DMS 273 (cell line): ENCODE measurements around the gene CFAP161.
A peak's percentile ranks its signal among the peaks of the same experiment; 100 is the strongest.
"Not testable (repeated sequence)": the region's sequence is repeated elsewhere in the genome, so short reads cannot be mapped to it uniquely, and the experiment has no call there.

ENCODE experiments used
- DNase-seq: peaks from one replicate; lab custom pipeline; 2025; ENCODE audit not compliant: unreplicated experiment; lab: John Stamatoyannopoulos, UW

Gene CFAP161

DNA sequence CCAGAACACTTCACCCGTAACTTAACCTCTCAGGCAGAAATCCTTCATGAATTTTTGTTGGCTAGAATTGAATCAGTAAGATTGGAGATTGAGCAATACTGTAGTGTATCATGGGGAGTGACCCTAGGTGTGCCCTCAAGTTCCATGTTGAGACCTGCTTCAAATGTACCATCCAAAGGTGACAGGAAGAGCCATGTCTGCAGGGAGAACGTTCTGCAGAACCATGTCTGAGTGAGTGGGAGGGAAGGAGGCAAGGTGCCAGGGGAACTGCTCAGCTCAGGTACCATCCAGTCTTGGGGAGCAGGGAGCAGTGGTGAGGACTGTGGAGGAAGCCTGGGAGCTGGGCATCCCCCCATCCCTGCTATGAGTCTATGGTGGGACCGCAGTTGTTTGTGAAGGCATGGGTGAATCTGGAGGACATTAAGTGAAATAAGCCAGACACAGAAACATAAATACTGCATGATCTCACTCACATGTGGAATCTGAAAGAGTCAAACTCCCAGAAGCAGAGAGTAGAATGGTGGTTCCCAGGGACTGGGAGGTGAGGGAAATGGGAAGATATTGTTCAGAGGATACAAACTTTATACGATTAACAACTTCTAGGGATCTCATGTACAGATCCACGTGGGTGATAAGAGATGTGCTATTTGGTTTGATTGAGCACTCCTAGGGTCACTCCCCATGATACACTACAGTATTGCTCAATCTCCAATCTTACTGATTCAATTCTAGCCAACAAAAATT is 23.3 kb downstream of the CFAP161 start:
- DNase-seq: no peak

DNA sequence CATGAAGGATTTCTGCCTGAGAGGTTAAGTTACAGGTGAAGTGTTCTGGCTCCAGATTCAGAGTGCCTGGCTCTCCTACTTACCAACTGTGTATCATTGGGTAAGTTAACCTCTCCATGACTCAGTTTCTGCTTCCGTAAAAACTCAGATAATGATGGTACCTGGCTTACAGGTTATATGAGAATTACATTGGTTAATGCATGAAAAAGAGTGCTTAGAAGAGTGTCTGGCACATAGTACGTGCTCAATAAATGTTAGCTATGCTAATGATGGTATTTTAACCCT is 23.8 kb downstream of the CFAP161 start:
- DNase-seq: no peak

DNA sequence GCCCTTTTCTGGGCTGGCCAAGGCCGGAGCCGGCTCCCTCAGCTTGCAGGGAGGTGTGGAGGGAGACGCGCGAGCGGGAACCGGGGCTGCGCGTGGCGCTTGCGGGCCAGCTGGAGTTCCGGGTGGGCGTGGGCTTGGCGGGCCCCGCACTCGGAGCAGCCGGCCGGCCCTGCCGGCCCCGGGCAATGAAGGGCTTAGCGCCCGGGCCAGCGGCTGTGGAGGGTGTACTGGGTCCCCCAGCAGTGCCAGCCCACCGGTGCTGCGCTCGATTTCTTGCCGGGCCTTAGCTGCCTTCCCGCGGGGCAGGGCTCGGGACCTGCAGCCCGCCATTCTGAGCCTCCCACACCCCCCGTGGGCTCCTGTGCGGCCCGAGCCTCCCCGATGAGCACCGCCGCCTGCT is 24.5 kb downstream of the CFAP161 start:
- DNase-seq: not testable (repeated sequence)

DNA sequence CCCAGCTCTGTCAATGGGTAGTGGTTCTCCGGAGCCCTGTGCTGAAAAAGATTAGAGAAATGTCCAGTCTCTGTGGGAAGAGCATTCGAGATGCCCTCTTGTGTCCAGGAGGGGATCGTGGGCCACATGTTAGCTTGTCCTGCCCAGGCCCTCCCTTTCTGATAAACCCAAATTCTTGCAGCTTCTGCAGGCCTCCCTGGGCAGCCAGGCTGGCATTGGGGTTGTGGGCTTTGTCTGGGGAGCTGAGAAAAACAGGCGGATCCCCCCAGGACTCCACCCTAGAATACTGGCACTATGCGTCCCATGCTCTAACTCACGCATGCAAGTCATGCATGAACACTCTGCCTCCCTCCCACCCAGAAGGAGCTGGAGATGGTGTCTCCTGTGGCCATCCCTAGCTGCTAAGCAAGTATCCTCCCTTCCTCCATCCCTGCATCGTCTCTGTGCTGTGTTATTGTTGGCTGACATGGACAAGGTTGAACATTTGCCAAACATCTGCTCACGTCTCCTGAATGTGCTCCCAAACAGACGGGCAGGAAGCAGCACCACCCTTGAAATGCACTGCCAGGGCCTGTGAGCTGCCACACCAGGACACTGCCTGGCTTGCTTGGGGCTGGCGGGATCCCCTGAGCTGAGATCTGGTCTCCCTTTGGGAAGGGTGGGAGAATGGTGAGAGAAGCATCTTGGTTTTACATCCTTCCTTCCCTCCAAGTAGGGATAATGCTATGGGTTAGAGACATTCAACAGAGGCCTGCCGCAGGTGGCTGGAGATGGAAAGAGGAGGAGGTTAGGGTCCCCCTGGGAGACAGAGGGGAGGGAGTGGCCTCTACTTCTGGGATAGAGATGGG is 26.5 kb downstream of the CFAP161 start:
- peak; percentile 94 for DNase-seq

DNA sequence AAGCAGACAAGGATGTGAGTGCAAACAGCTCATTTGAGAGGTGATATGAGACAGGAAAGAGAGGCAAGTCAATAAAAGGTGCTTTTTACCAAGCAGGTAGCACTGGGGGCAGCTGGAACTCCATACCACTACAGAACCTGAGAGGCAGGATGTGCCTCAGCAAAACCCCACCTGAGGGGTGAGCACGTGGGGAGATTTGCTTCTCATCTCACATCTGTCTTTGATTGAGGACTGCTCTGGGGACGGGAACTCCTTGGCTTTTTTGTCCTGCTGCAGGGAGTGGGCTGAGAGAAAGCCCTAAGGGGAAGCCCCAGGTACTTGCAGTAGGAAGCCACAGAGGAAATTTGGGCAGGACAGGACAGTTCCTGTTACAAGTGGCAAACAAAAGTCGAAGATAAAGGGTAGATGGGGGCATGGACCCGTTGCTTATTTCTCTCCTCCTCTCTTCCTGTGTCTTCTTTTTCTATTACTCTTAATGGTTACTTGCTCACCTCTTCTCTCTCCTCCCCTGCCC is 27.1 kb downstream of the CFAP161 start:
- no peak for DNase-seq

DNA sequence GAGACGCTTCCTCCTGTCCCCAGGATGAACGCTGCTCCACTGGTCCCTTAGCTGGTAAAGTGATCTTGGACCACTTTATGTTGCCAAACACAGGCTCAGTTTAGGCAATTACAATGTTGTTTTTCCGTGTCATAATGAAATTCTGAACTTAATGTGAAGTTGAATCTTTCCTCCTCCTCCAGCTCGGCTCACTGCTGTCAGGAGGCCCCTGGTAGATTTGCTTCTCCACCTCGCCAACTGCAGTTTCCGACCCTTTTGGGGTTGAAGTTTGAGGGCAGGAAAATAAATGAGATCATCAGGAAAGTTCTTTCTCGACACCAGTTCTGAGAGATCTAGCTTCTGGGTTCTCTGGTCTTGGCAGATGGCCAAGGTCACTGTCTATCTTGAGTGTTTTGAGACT is 27.8 kb downstream of the CFAP161 start:
- no peak for DNase-seq

DNA sequence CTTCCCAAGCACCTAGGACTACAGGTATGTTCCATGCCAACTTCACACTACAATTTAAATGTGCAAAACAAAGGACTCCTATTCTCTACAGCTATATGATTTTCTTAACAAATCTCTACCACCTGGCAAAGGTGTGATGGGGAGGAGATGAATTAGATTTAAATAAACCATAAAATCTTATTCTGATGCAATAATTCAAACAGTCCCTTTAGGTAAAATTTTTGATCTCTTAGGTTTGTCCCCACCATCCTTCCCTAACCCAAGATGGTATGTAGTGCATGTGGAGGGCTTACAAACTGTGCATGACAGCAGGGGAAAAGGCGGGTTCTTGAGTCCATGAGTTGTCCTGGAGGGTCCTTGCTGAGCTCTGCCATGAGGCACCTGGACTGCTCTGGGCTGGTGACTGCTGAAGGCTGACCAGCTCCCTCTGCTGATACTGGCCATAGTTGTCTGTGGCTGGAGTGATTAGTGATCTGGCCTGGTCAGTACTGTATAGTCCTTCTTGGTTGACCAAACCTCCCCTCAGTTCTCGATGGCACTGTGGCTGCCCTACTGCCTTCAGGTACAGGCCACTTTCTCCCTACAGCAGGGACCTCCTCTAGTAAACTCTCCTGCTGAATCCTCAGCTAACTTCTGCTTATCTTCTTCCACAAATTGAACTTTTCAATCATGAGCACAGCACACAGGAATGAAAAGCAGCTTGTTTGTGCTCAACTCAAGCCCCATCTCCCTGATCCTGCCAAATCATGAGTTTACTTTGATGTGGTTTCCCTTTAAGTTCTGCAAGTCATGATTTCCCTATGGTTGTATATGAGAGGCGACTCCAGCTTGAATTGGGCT is 30.1 kb downstream of the CFAP161 start:
- DNase-seq: no peak

DNA sequence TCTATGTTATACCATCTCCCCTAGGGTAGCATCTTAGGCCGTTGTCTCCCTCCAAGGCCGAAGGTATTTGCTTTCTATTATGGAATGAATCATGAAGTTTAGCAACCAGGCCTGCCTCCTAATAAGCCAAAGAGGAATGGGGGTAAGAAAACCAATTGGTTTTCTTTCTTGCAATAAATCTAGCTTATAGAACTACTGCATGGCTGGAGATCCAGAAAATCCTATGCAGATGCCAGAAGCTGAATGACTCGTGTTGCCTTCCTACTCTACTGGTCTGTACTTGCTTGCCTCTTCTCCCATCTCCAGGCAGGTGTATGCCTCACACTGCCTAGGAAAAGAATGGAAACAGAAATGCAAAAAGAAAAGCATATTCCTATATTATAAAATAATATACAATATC is 31.5 kb downstream of the CFAP161 start:
- no peak for DNase-seq

DNA sequence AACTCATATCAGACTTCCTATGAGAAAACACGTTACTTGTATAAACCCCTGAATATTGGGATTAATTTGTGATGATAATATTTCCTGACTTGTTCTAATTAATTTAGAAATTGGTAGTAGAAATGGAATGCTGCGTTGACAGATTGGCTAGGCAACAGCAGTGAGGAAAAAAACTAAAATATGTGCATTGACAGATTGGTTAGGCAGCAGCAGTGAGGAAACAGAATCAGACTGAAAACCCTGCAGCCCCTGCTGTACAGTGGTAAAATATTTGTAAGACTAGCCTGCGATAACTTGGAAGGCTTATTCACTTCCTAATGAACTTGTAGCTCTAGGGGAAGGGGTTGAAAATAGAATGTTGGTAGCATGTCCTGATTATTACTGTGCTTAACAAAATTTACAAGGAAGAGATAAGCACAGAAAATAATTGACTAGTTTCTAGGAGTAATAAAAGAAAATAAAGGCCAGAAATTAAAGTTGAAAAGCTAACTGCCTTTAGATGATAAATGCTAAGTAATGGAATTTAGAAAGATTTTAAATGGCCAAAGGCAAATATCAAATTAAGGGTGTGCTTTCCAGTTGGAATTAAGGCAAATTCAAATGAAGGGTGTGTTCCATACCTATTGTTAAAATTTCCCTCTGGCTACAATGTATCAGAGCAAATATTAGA is 32.7 kb downstream of the CFAP161 start:
- no peak for DNase-seq

DNA sequence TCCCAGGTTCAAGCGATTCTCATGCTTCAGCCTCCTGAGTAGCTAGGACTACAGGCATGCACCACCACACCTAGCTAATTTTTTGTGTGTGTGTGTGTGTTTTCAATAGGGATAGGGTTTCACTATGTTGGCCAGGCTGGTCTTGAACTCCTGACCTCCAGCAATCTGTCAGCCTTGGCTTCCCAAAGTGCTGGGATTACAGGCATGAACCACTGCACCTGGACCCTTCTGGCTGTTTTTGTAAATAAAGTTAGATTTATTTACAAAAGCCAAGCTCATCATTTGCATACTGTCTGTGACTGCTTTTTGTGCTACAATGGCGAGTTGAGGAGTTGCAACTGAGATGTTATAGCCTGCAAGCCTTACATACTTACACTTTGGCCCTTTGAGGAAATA is 34.1 kb downstream of the CFAP161 start:
- DNase-seq: no peak

DNA sequence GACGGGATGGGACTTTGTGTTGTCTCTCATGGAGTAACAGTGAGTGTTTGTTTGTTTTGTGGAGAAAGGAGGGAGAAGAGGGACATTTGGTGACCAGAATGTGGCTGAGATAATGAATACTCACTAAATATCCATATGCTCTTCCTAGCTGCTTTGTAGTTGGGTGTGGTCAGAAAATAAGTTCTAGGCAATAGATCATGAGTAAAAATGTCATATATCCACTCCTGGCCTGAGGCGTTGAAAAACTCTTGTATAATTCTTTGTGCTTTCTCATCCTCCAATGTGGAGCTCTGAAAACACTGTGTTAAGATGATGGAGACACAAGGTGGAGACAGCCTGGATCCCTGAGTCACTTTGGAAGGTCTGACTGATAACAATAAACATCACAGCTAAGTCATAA is 34.6 kb downstream of the CFAP161 start:
- DNase-seq: no peak

DNA sequence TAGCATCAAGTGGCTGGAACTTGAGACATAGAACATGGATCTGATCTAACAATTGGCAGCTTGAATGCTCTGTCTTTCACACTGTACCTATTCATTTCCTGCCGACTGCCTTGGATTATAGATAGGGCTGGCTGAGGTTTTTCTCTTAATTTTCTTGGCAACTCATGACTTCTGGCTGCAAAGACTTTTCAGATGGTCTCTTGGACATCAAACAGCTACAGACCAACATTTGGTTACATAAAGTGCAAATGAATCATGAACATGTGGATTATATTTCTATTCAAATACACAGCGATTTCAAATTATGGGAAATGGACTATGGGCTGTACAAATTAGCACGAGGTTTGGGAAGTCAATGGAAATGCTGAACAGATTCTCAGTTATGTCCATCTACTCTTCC is 36.4 kb downstream of the CFAP161 start:
- no peak for DNase-seq

DNA sequence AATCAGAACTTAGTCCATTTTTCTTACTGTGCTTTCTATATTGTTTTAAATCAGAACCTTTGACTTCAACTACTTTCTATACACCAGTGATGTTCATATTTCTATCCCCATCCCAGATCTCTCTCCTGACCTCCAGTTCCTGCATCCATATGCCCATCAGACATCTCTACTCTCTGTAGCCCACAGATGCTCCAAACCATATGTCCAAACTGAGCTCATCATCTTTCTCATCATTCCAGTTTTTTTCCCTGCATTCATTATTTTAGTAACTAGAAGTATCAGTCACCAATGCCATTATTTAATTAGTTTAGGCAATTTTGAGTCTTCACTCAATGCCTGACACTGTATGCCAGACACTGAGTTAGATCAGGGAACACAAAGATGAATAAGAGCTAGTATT is 37.2 kb downstream of the CFAP161 start:
- no peak for DNase-seq

DNA sequence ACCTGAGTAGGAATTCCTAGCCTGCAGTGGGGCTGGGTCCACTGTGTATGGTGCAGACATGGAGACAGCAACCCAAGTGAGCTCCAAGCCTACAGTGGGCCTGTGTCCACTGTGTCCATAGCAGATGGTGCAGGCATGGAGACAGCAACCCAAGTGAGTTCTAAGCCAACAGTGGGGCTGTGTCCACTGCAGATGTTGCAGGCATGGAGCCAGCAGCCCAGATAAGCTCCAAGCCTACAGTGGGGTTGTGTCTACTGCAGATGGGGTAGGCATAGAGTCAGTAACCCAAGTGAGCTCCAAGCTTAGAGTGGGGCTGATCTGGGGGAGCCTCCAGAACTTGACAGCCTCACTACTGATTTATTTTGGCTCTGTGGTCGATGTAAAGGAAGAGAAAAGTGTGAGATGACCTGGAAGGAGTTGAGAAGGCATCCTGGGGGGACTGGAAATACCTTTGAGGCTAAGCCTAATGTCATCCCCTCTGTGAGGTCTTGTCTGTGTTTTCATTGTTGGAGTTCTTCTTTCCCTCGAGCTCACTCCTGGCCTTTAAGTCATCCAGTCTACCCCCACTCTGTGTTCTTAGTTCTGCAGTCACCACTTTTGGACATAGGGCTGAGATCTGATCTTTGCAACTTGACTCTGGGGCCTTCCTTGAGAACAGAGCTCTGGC is 40.2 kb downstream of the CFAP161 start:
- DNase-seq: no peak

DNA sequence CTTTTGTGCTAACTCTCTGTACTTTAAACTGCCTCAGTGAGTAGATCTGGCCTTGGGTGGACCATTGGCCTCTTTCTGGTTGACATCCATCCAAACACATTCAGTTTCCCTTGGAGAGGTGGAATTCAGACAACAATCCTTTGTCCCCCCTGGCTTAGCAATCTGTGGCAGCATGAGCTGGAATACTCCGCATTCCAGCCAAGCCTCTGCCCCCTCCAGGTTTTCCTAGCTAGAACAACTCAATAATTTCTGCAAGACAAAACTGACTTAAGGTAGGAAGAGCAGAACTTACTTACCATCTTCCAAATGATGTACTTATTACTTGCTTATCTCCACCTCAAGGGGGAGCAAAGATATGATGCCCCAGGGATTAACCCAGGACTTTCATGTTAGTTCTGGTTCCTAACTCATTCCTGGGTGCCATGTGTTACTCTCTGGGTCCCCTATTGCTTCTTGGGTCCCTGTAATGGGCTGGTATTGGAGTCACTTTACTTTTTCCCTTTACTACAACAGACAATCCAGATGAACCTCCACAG is 40.8 kb downstream of the CFAP161 start:
- no peak for DNase-seq

DNA sequence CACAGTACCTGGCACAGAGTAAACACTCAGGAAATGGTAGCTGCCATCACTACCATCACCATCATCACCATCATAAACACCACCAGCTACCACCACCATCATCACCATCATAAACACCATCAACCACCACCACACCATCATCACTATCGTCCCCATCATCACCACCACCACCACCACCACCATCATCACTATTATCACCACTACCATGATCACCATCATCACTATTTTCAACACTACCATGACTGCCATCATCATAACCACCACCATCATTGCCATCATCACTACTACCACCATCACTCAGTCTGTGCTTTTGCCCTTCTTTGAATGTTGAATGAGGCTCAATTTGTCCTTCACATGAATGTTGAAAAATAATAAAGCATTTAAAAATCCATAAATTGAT is 41.4 kb downstream of the CFAP161 start:
- no peak for DNase-seq

DNA sequence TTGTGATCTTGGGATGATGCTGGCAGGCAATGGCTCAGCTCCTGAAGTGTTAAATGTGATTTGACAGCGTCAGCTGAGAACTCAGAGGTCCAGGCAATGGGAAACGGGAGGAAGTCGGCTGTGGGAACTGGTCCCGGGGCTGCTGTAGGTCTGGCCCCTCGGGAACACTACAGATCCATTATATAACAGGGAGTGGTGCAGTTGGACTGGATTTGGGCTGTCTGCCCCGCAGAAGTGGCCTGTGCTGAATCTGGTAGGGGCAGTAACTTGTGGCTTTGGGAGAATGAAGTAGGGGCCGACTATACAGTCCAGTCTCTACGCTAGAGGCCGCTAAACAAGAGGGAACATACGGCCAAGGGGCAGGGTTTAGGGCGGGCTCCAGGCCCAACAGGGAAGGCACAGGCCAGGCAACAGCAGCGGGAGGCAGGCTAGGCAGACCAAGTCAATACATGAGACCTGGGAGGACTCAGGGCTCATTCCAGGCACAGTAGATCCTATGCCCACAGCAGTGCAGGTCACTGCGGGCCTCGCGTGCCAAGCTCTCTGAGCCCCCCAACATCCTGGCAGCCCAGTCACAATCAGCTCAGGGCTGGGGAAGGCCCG is 42.3 kb downstream of the CFAP161 start:
- DNase-seq: no peak

DNA sequence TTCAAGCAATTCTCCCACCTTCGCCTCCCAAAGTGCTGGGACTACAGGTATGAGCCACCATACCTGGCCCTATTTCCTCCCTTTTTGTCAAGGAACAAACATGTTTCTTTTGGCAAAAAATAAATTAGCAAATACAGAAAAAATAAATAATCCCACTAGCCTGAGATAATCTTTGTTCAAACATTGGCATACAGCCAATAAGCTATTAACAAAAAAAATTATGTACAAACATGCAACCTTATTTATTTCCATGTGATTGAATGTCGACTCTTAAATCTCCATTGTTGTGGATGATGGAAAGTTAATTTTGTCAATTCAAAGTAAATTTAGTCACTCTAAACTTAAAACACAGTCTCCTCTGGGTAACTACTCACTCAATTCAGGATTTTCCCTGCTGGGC is 44.3 kb downstream of the CFAP161 start:
- no peak for DNase-seq

DNA sequence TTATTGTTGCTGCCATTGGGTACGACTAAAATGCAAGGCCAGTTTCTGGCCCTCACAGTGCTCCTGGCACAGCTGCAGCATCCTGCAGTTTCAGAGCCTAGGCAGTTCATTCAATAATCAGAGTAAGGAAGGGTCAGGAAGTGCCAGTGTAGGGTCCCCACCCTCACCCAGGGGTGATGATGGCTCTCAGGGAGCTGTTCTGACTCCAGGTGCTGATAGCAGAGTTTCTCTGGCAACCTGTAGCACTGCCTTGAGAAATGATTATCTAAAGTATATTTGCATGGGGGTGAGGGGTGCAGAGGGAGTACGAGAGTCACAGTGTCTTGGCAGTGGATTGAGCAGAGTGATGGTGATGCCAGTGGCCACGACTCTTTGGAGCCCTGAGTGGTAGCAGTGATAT is 47.1 kb downstream of the CFAP161 start:
- no peak for DNase-seq
